ENCODE results near the gene COA4. TPM values are rescaled to one million over a fixed set of nuclear protein-coding genes. Genes with fewer than 3 reads are reported as not detected.
"Not testable (repeated sequence)": the region's sequence is repeated elsewhere in the genome, so short reads cannot be mapped to it uniquely, and the experiment has no call there.

COA4 gene
- total RNA-seq = 76.3 TPM

- DNase-seq (ENCODE audit: low spot score) = peak; percentile 94
Observed at GRCh38 chr11:73876424-73877310, at the start of gene COA4, which contains the start of gene PAAF1. Gene COA4 (minus strand): TSS chr11:73876846. CDS start chr11:73873378, 3,468 bp downstream. Gene PAAF1 (plus strand): TSS chr11:73876999. CDS start chr11:73877022, 23 bp downstream.

GRCh38 chr11:73921180-73921579 is 44.5 kb upstream of the COA4 start:
- DNase-seq (ENCODE audit: low spot score) = no peak

DNA sequence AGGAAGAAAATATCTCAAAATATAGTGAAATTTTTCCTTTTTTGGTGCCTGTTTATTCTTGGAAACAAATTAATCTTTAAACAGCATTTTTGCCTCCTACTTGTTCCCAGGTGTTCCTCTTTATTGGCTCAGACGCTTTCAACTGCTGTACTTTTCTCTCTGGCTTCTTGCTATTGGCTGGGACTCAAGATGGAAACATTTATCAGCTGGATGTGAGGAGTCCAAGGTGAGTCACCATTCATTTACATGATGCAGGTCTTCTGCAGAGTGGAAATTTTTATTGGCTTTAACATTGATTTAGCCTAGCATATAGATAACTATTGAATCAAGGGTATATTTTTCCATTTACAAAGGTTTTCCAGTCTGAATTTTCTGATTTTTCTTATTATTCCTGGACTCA is 39.8 kb upstream of the COA4 start:
- no peak for DNase-seq (ENCODE audit: low spot score)

- DNase-seq (ENCODE audit: low spot score) = no peak
Observed at GRCh38 chr11:73914284-73914683, 37.6 kb upstream of the COA4 start.

DNA sequence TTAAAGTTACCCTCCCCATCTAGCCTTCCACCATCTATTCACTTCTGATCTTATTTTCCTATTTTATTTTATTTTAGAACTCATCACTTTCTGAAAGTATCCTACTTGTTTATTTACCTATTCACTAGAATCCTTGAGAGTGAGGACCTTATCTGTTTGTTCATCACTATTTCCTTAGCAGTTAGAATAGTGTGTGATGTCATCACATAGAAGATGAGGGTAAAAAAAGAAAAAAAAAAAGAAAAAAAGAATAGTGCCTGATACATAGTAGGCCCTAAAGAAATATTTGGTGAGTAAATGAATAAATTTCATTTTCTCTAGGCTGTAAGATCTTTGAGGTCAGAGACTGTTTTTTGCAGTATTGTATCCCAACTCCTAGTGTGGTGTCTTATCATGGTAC is 36.8 kb upstream of the COA4 start:
- DNase-seq (ENCODE audit: low spot score) = no peak

DNA sequence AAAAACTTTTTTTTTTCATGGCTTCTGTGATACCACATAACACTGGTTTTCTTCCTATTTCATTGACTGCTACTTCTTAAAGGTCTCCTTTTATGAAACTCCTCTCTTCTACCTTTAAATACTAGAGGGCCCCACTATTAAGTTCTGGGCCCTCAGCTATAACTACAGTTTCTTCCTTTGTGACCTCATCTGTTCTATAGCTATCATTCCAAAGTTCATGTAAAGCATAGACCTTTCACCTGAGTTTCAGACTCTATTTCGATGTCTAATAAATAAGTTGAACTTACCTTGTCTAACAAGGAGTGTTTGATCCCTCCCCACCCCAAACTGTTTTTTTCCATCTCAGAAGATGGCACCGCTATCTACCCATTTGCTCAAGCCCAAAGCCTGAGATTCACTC is 35.4 kb upstream of the COA4 start:
- DNase-seq (ENCODE audit: low spot score) = no peak

GRCh38 chr11:73907191-73907590 is 30.5 kb upstream of the COA4 start:
- peak; percentile 11 for DNase-seq (ENCODE audit: low spot score)

- no peak for DNase-seq (ENCODE audit: low spot score)
Observed at GRCh38 chr11:73902303-73902702, 25.7 kb upstream of the COA4 start.

DNA sequence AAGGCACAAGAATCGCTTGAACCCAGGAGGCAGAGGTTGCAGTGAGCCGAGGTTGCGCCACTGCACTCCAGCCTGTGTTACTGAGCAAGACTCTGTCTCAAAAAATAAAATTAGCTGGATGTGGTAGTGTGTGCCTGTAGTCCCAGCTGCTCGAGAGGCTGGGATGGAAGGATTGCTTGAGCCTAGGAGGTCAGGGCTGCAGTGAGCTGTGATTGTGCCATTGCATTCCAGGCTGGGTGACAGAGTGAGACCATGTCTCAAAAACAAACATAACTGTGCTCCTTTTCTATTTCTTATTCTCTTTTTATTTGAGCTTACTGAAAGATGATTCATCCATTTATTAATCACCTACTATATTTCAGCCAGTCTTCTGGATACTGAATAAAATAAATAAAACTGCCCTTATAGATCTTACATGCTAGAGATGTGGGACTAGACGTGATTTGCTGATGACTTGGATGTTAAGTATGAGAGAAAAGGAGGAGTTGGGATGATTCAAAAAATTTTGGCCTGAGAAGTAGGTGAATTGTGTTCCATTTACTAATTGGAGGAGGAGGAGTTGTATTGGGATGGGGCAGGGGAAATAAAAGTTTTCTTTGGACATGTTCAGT is 18.2 kb upstream of the COA4 start:
- DNase-seq (ENCODE audit: low spot score) = no peak

DNA sequence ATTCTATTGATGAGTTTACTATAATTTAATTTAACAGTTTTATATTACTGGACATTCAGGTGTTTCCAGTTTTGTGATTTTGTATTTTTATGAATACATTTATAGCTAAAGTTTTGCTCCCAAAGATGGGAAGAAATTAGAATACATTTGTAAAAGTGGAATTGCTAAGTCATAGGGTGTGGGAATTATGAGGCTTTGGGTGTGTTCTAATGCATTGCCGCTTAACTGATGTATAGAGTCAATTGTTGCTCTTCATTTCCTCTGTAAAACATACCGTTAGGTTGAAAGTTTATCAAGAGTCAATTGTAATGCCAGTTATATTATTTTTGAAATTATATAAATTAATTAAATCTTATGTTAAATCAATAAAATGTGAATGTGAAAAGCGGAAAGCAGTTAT is 16.4 kb upstream of the COA4 start:
- DNase-seq (ENCODE audit: low spot score) = no peak

DNA sequence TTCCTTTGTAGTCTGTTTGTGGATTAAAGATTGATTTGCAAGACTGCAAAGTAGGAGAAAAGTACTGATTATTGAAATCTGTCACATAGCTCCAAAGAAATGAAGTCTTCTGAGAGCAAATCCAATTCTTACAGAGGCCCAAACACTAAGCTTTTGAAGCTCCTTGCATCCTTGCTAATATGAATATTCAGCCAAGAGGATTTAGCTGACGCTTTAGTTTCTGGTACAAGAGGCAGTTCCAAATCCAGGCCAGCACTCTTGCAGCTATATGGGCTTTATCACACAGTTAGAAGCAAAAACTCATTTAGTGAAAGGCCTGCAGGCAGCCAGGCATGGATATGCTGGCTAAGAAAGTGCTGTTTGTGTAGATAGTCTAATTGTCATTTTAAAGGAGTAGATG is 12.9 kb upstream of the COA4 start:
- DNase-seq (ENCODE audit: low spot score) = no peak

GRCh38 chr11:73889019-73889418 is 12.4 kb upstream of the COA4 start:
- DNase-seq (ENCODE audit: low spot score) = no peak

- no peak for DNase-seq (ENCODE audit: low spot score)
Observed at GRCh38 chr11:73888244-73888643, 11.6 kb upstream of the COA4 start.

- DNase-seq (ENCODE audit: low spot score) = no peak
Observed at GRCh38 chr11:73883856-73884255, 7.2 kb upstream of the COA4 start.

GRCh38 chr11:73880449-73880848 is 3.8 kb upstream of the COA4 start:
- not testable (repeated sequence) for DNase-seq (ENCODE audit: low spot score)

DNA sequence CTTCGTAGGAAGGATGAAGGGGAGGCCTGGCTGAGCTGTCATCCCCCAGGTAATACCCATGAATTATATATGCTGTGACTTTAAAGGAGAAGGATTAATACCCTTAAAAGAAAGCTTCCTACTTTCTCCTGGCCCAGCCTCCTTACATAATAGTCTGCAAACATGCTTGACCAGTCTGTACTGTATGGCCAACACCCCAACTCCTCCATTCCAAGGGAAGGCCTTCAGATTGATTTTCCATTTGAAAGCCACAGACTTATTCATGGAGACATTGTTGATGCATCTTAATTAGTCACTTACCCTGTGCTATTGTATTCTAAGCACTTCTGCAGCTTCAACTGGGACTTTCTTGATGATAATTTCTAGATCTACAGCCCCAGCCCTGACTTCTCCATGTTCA is 2.1 kb upstream of the COA4 start:
- no peak for DNase-seq (ENCODE audit: low spot score)

GRCh38 chr11:73875840-73876239 is 806 bp downstream of the COA4 start:
- DNase-seq (ENCODE audit: low spot score) = no peak

DNA sequence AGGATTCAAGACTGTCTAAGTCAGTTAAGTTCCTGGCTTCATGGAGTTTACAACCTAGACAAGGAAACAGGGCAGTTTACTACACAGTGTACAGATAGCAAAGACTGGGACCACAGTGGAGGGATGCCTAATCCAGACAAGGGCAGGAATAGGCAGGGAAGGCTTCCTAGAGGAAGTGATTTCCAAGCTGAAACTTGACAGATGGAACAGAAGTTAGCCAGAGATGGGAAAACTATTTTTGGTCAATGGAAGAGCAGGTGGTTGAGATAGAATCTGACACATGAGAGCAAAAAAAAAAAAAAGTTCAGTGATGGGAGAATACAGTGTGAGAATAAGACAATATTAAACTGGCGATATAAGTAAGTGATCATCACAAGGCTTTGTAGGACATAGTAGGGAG is 1.3 kb downstream of the COA4 start:
- no peak for DNase-seq (ENCODE audit: low spot score)

- no peak for DNase-seq (ENCODE audit: low spot score)
Observed at GRCh38 chr11:73872749-73873357, 3.8 kb downstream of the COA4 start.

GRCh38 chr11:73870261-73870660 is 6.4 kb downstream of the COA4 start:
- no peak for DNase-seq (ENCODE audit: low spot score)

- DNase-seq (ENCODE audit: low spot score) = peak; percentile 42
Observed at GRCh38 chr11:73869332-73869949, 7.2 kb downstream of the COA4 start.

- no peak for DNase-seq (ENCODE audit: low spot score)
Observed at GRCh38 chr11:73866586-73866996, 10.1 kb downstream of the COA4 start.

Data from mucosa of gallbladder (tissue), 1 donor.